Astrocyte (in vitro differentiated cells and primary cell): ENCODE results near the gene PLAAT2.

Source experiments
- CTCF ChIP-seq: IDR thresholded peaks from 2 replicates; pipeline ENCODE4 v1.5.1; 2011; ENCODE audit warnings: low read depth, mild to moderate bottlenecking, inconsistent platforms, low read length, moderate library complexity; ENCODE audit not compliant: insufficient read depth
- EZH2 ChIP-seq: IDR thresholded peaks from 2 replicates; pipeline ENCODE4 v1.6.1; 2012; ENCODE audit warnings: mild to moderate bottlenecking, low read length, inconsistent platforms; ENCODE audit not compliant: insufficient read depth

DNA sequence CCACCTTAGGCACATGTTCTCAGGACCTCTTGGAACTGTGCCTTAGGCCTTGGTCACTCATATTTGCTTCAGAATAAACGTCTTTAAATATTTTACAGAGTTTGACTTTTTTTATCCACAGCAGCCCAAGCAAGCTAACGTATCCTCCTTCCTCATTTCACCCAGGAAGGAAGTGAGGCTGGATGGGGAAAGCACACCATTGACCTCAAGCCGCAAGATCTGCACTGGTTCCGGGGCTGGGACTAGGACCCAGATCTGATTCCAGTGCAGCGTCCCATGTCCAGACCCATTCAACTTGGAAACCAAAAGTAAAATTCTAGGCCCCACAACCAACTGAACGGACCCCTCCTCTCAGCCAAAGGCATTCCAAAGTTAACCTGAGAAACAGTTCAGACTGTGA lies 59.7 kb downstream of the PLAAT2 start:
- no peak for TF ChIP-seq CTCF
- no peak for TF ChIP-seq EZH2
